ENCODE data around the gene PCBP3.

DNA sequence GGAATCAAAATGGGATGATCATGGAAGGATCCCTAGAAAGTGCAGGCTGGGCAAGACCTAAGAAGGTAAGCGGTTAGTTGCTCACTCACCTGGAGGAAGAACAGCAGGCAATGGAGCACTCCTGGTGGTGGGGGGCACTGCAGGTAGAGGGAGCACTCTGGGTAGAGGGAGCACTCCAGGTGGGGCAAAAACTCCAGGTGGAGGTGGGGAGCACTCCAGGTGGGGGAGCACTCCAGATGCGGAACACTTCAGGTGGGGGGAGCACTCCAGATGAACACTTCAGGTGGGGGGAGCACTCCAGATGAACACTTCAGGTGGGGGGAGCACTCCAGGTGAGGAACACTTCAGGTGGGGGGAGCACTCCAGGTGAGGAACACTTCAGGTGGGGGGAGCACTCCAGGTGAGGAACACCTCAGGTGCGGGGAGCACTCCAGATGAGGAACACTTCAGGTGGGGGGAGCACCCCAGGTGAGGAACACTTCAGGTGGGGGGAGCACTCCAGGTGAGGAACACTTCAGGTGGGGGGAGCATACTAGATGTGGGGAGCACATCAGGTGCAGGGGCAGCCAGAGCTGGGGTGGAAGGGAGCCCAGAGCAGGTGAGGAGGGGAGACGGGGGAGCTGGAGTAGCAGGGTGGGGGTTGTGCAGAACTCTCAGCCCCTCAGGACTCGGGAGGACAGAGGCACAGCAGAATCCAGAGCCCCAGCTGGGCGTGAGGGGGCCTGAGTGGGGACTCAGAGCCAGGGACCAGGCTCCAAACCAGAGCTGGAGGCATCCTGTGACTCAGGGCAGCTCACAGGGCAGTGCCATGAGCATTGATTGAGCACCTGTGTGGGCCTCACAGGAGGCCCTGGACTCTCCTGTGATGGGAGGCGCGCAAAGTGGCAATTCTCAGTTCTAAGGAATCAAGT is 300.4 kb downstream of the PCBP3 start:
- TF ChIP-seq, protein P1, sequence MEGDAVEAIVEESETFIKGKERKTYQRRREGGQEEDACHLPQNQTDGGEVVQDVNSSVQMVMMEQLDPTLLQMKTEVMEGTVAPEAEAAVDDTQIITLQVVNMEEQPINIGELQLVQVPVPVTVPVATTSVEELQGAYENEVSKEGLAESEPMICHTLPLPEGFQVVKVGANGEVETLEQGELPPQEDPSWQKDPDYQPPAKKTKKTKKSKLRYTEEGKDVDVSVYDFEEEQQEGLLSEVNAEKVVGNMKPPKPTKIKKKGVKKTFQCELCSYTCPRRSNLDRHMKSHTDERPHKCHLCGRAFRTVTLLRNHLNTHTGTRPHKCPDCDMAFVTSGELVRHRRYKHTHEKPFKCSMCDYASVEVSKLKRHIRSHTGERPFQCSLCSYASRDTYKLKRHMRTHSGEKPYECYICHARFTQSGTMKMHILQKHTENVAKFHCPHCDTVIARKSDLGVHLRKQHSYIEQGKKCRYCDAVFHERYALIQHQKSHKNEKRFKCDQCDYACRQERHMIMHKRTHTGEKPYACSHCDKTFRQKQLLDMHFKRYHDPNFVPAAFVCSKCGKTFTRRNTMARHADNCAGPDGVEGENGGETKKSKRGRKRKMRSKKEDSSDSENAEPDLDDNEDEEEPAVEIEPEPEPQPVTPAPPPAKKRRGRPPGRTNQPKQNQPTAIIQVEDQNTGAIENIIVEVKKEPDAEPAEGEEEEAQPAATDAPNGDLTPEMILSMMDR (IDR thresholded peaks at IDR 0.05; ENCODE audit: extremely low read depth in 1 of 2, insufficient read depth in 1 of 2, low read depth in 1 of 2, low read length in 2 of 2): no peak
- TF ChIP-seq POLR2A (IDR thresholded peaks at IDR 0.05; ENCODE audit: low read depth, low read length): no peak

Measured in endothelial cell of umbilical vein (primary cell).